SK-N-SH treated with all-trans-retinoic acid at 6 μM for 48 hours (cell line): ENCODE data around the gene TCEAL1.
"Not testable (repeated sequence)": the region's sequence is repeated elsewhere in the genome, so short reads cannot be mapped to it uniquely, and the experiment has no call there.

Experiments
- CREB5 ChIP-seq: fragments of 250-450 bp; sonication (Bioruptor Pico); IDR thresholded peaks from 2 replicates; pipeline ENCODE4 v1.5.1; 2020; ENCODE audit warnings: low read depth, mild to moderate bottlenecking, moderate library complexity
- PPARA ChIP-seq: fragments of 250-450 bp; sonication (Bioruptor Pico); IDR thresholded peaks from 2 replicates; pipeline ENCODE4 v1.5.0; 2020; ENCODE audit warnings: mild to moderate bottlenecking, borderline replicate concordance
- SNAI2 ChIP-seq: fragments of 250-450 bp; sonication (Bioruptor Pico); IDR thresholded peaks from 2 replicates; pipeline ENCODE4 v1.5.0; 2020; ENCODE audit warnings: mild to moderate bottlenecking, moderate library complexity
- ZFP3 ChIP-seq: fragments of 250-450 bp; sonication (Bioruptor Pico); IDR thresholded peaks from 2 replicates; pipeline ENCODE4 v1.5.0; 2020; ENCODE audit warnings: mild to moderate bottlenecking, moderate library complexity
- ZFP30 ChIP-seq: fragments of 450-650 bp; formaldehyde crosslinking; IDR thresholded peaks from 2 replicates; pipeline ENCODE4 v1.5.0; 2022; ENCODE audit warnings: mild to moderate bottlenecking, moderate library complexity
- ZNF8 ChIP-seq: fragments of 450-650 bp; formaldehyde crosslinking; IDR thresholded peaks from 2 replicates; pipeline ENCODE4 v1.5.0; 2020; ENCODE audit warnings: mild to moderate bottlenecking, moderate library complexity
- TF ChIP-seq, protein P1 (sequence below): fragments of 250-450 bp; sonication (Bioruptor Pico); IDR thresholded peaks from 2 replicates; pipeline ENCODE4 v1.8.0; 2020; ENCODE audit warnings: mild to moderate bottlenecking, moderate library complexity, borderline replicate concordance

DNA sequence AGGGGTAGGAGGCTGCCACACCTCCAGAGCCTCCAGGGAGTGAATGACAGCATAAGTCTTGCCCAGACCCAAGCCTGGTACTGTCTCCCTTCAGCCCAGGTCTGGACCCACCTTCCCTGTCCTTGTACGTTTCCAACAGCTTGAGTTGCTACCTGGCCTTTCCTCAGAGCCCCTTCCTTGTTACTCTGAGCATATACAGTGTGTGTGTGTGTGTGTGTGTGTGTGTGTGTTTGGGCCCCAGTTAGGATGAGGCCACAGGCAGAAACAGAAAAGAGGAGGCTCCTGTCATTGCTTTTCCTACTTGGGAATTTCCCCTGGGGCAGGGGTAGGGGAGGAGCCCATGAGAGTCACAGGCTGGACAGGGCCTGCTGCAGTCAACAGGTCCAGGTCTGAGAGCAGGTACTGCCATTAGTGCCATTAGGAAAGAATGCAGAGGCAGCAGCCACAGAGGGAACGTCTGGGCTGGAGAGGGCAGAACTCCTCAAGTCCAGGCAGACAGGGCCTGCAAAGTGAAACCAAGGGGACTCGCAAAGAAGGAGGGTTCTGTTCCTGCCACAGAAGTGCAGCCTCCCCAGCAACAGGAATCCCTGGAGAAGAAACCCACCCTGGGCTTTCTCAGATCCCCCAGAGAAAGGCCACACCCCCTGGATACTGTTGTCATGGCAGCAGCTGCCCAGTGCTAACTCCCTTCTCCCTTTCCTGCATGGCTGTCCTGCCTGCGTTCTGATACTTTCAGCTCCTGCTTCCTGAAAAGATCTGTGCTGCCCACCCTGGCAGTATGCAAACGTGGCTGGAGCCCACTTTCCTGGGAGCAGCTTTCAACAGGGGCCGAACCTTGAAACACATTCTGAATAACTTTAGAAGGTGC, 9.9 kb downstream of the TCEAL1 start:
- not testable (repeated sequence) for TF ChIP-seq SNAI2; CREB5 (CRISPR knock-in tag); ZNF8 (CRISPR knock-in tag); ZFP3 (CRISPR knock-in tag); PPARA; ZFP30 (CRISPR knock-in tag)
- TF ChIP-seq, protein P1, sequence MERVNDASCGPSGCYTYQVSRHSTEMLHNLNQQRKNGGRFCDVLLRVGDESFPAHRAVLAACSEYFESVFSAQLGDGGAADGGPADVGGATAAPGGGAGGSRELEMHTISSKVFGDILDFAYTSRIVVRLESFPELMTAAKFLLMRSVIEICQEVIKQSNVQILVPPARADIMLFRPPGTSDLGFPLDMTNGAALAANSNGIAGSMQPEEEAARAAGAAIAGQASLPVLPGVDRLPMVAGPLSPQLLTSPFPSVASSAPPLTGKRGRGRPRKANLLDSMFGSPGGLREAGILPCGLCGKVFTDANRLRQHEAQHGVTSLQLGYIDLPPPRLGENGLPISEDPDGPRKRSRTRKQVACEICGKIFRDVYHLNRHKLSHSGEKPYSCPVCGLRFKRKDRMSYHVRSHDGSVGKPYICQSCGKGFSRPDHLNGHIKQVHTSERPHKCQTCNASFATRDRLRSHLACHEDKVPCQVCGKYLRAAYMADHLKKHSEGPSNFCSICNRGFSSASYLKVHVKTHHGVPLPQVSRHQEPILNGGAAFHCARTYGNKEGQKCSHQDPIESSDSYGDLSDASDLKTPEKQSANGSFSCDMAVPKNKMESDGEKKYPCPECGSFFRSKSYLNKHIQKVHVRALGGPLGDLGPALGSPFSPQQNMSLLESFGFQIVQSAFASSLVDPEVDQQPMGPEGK (CRISPR knock-in tag) = not testable (repeated sequence)
